C4-2B (cell line): ENCODE measurements around the gene CUL2.

Experiments
- H3K27ac ChIP-seq: fragments of 450-650 bp; 2 replicates; pipeline ENCODE4 v1.5.1; 2017
- CTCF ChIP-seq: fragments of 450-650 bp; conservative IDR thresholded peaks from 2 replicates; pipeline ENCODE4 v1.5.1; 2017; ENCODE audit warnings: mild to moderate bottlenecking
- ZFX ChIP-seq: fragments of 450-650 bp; IDR thresholded peaks from 2 replicates; pipeline ENCODE4 v1.6.1; 2017

Gene CUL2

GRCh38 chr10:35090162-35090954 lies at the start of gene CUL2:
TSS of gene CUL2 (minus strand) at chr10:35090341. CDS start at chr10:35071317, 19,024 bp downstream.
- H3K27ac ChIP-seq, result peak within 1 kb of the TSS; percentile 86
- TF ChIP-seq CTCF, result no peak
- no peak for TF ChIP-seq ZFX

- H3K27ac ChIP-seq, result no peak overlapping the region
- TF ChIP-seq CTCF, result no peak
- TF ChIP-seq ZFX, result no peak
These were observed 46.2 kb upstream of the CUL2 start for GRCh38 chr10:35136263-35136815.

- no peak overlapping the region for H3K27ac ChIP-seq
- TF ChIP-seq ZFX (no peak), CTCF (no peak)
These were observed 45.7 kb upstream of the CUL2 start for GRCh38 chr10:35135861-35136260.

- no peak overlapping the region for H3K27ac ChIP-seq
These were observed 43.4 kb upstream of the CUL2 start for GRCh38 chr10:35133586-35133985.

GRCh38 chr10:35132727-35133126 lies 42.6 kb upstream of the CUL2 start:
- TF ChIP-seq ZFX, result no peak
- no peak for TF ChIP-seq CTCF
- H3K27ac ChIP-seq, result no peak overlapping the region

More at GRCh38 chr10:35133586-35133985, 43.4 kb upstream of the CUL2 start:
- no peak for TF ChIP-seq CTCF
- no peak for TF ChIP-seq ZFX

GRCh38 chr10:35130663-35131062 lies 40.5 kb upstream of the CUL2 start:
- no peak overlapping the region for H3K27ac ChIP-seq

More at GRCh38 chr10:35130663-35131062, 40.5 kb upstream of the CUL2 start:
- TF ChIP-seq CTCF (no peak), ZFX (no peak)
